ENCODE measurements around the gene CAPG. TPM values are rescaled to one million over a fixed set of nuclear protein-coding genes. Genes with fewer than 3 reads are reported as not detected.
A peak's percentile ranks its signal among the peaks of the same experiment; 100 is the strongest.

The CAPG gene
- total and polyA plus RNA-seq, 9 of the 15 experiments (the other 6 are each of a cell fraction or from before 2014, with no cell fraction given) = 10.6 to 90.4 (median 56.0) TPM

DNA sequence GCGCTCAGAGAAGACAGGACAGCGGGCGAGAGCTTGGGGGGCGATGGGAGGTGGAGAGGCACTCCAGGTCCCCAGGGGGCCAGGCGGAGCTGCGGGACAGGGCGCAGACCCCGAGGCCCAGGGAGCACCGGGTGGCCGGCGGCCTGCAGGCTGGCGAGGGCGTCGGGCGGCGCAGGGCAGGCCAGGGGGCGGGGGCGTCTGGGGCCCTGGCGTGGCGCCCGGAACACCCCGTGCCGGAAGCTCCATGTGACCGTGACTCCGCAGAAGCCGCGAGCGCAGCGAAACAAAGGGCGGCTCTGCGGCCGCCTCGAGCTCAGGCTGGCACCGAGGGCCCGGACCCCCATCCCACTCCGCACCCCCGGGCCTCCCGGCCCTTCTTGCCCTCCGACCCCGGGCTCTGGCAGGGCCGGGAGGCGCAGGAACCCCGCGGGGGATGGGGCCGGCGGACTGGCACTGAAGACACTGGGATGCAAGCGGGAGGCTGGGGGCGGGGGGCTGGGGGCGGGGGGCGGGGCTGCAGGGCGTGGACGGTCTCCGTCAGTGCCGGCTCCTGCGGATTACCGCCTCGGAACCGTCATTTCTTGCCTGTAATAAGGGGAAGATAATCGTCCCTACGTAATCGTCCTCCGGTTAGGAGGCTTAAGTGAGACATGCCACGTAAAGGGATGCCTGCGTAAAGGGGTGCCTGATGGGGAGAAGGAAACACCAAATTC lies 27.5 kb upstream of the CAPG start (continued):
- TF ChIP-seq DPF2 (IDR thresholded peaks at IDR 0.05) = no peak
- no peak for TF ChIP-seq SRSF3 (IDR thresholded peaks at IDR 0.05; ENCODE audit: insufficient read depth, low read length)
- no peak for TF ChIP-seq COPS2 (conservative IDR thresholded peaks at IDR 0.05)
- no peak for TF ChIP-seq ZEB2 (IDR thresholded peaks at IDR 0.05)
- no peak for TF ChIP-seq ZNF436 (CRISPR knock-in tag; IDR thresholded peaks at IDR 0.05)
- TF ChIP-seq TCF3 (CRISPR knock-in tag; IDR thresholded peaks at IDR 0.05) = no peak
- TF ChIP-seq HDAC8 (tag; IDR thresholded peaks at IDR 0.05) = peak; percentile 63; the same call in 1 of the 2 replicates
- TF ChIP-seq, protein P1, sequence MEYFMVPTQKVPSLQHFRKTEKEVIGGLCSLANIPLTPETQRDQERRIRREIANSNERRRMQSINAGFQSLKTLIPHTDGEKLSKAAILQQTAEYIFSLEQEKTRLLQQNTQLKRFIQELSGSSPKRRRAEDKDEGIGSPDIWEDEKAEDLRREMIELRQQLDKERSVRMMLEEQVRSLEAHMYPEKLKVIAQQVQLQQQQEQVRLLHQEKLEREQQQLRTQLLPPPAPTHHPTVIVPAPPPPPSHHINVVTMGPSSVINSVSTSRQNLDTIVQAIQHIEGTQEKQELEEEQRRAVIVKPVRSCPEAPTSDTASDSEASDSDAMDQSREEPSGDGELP (CRISPR knock-in tag; IDR thresholded peaks at IDR 0.05; ENCODE audit: borderline replicate concordance) = no peak
- no peak for TF ChIP-seq YY1 (IDR thresholded peaks at IDR 0.05; ENCODE audit: borderline replicate concordance in 1 of 3, control insufficient read depth in 1 of 3, extremely low read depth in 1 of 3, insufficient read depth in 3 of 3, insufficient read length in 1 of 3, insufficient replicate concordance in 2 of 3, low read depth in 1 of 3, low read length in 2 of 3)
- TF ChIP-seq PCBP1 (IDR thresholded peaks at IDR 0.05; ENCODE audit: low read depth, low read length, poor library complexity, severe bottlenecking) = no peak
- TF ChIP-seq, protein P2, sequence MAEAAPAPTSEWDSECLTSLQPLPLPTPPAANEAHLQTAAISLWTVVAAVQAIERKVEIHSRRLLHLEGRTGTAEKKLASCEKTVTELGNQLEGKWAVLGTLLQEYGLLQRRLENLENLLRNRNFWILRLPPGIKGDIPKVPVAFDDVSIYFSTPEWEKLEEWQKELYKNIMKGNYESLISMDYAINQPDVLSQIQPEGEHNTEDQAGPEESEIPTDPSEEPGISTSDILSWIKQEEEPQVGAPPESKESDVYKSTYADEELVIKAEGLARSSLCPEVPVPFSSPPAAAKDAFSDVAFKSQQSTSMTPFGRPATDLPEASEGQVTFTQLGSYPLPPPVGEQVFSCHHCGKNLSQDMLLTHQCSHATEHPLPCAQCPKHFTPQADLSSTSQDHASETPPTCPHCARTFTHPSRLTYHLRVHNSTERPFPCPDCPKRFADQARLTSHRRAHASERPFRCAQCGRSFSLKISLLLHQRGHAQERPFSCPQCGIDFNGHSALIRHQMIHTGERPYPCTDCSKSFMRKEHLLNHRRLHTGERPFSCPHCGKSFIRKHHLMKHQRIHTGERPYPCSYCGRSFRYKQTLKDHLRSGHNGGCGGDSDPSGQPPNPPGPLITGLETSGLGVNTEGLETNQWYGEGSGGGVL (CRISPR knock-in tag; IDR thresholded peaks at IDR 0.05) = no peak
- TF ChIP-seq ZC3H8 (IDR thresholded peaks at IDR 0.05) = no peak
- no peak for TF ChIP-seq CAMTA2 (CRISPR knock-in tag; conservative IDR thresholded peaks at IDR 0.05)
- TF ChIP-seq ZSCAN32 (CRISPR knock-in tag; IDR thresholded peaks at IDR 0.05) = no peak
- TF ChIP-seq KAT2B (IDR thresholded peaks at IDR 0.05; ENCODE audit: low read depth, low read length) = no peak
- TF ChIP-seq, protein P3, sequence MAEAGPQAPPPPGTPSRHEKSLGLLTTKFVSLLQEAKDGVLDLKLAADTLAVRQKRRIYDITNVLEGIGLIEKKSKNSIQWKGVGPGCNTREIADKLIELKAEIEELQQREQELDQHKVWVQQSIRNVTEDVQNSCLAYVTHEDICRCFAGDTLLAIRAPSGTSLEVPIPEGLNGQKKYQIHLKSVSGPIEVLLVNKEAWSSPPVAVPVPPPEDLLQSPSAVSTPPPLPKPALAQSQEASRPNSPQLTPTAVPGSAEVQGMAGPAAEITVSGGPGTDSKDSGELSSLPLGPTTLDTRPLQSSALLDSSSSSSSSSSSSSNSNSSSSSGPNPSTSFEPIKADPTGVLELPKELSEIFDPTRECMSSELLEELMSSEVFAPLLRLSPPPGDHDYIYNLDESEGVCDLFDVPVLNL (CRISPR knock-in tag; IDR thresholded peaks at IDR 0.05; ENCODE audit: low read depth) = no peak
- TF ChIP-seq TSC22D4 (tag; IDR thresholded peaks at IDR 0.05) = no peak
- 0 out of 2 replicates have a peak, but pooled peaks have one; percentile 47 for TF ChIP-seq KLF13 (tag; IDR thresholded peaks at IDR 0.05; ENCODE audit: borderline replicate concordance, low read depth)
- TF ChIP-seq GATAD2A (IDR thresholded peaks at IDR 0.05) = no peak
- no peak for TF ChIP-seq ETV6 (IDR thresholded peaks at IDR 0.05; ENCODE audit: borderline replicate concordance in 1 of 2, low read depth in 2 of 2, low read length in 1 of 2)
- TF ChIP-seq ETV6 (CRISPR knock-in tag; IDR thresholded peaks at IDR 0.05; ENCODE audit: borderline replicate concordance) = no peak
- TF ChIP-seq FUS (optimal IDR thresholded peaks at IDR 0.05; ENCODE audit: low read depth, low read length) = no peak
- TF ChIP-seq GABPA (tag; conservative IDR thresholded peaks at IDR 0.05; ENCODE audit: low read depth) = peak; percentile 84
